Adipocyte (in vitro differentiated cells): ENCODE measurements around the gene C1orf105.

Source experiments
- DNase-seq: peaks from one replicate; pipeline ENCODE4 v3.0.0-alpha.2; 2015; ENCODE audit warnings: low read depth
- H3K27me3 ChIP-seq: replicated peaks from 2 replicates; pipeline ENCODE4 v1.7.0; 2013; ENCODE audit warnings: mild to moderate bottlenecking, low read length, moderate library complexity; ENCODE audit not compliant: control insufficient read depth, insufficient read depth
- H3K36me3 ChIP-seq: 2 replicates; pipeline ENCODE4 v1.7.0; 2013; ENCODE audit warnings: low read length, mild to moderate bottlenecking, moderate library complexity; ENCODE audit not compliant: control insufficient read depth, insufficient read depth, severe bottlenecking
- H3K4me1 ChIP-seq: 2 replicates; pipeline ENCODE4 v1.7.0; 2013; ENCODE audit warnings: mild to moderate bottlenecking, low read length, moderate library complexity; ENCODE audit not compliant: control insufficient read depth, insufficient read depth
- H3K4me3 ChIP-seq: 2 replicates; pipeline ENCODE4 v1.7.0; 2013; ENCODE audit warnings: mild to moderate bottlenecking, low read length, moderate library complexity
- H3K9ac ChIP-seq: 2 replicates; pipeline ENCODE4 v1.7.0; 2013; ENCODE audit warnings: mild to moderate bottlenecking, low read length, moderate library complexity
- H3K9me3 ChIP-seq: 2 replicates; pipeline ENCODE4 v1.7.0; 2013; ENCODE audit warnings: mild to moderate bottlenecking, low read length, moderate library complexity; ENCODE audit not compliant: control insufficient read depth

C1orf105 gene

GRCh38 chr1:172515436-172515835 is 95.0 kb downstream of the C1orf105 start:
- no peaks in the 10 kb centered on the region for H3K36me3 ChIP-seq
- no peaks in the 10 kb centered on the region for H3K4me1 ChIP-seq
- DNase-seq, result no peak
- H3K27me3 ChIP-seq, result no peaks in the 10 kb centered on the region
- H3K9ac ChIP-seq, result no peak overlapping the region
- no peaks in the 10 kb centered on the region for H3K9me3 ChIP-seq
- H3K4me3 ChIP-seq, result no peak overlapping the region

- Histone ChIP-seq H3K9me3 (no peaks in the 10 kb centered on the region), H3K4me1 (no peaks in the 10 kb centered on the region), H3K9ac (no peak overlapping the region), H3K27me3 (no peaks in the 10 kb centered on the region), H3K4me3 (no peak overlapping the region), H3K36me3 (no peaks in the 10 kb centered on the region)
- no peak for DNase-seq
Observed at GRCh38 chr1:172515927-172516326, 95.4 kb downstream of the C1orf105 start.

GRCh38 chr1:172517081-172517480 is 96.6 kb downstream of the C1orf105 start:
- Histone ChIP-seq H3K36me3 (no peaks in the 10 kb centered on the region), H3K9me3 (no peaks in the 10 kb centered on the region), H3K4me1 (no peaks in the 10 kb centered on the region), H3K27me3 (no peaks in the 10 kb centered on the region), H3K4me3 (no peak overlapping the region), H3K9ac (no peak overlapping the region)
- no peak for DNase-seq

GRCh38 chr1:172517545-172517944 is 97.1 kb downstream of the C1orf105 start:
- no peaks in the 10 kb centered on the region for H3K36me3 ChIP-seq
- no peak for DNase-seq
- no peak overlapping the region for H3K9ac ChIP-seq
- no peaks in the 10 kb centered on the region for H3K9me3 ChIP-seq
- no peaks in the 10 kb centered on the region for H3K4me1 ChIP-seq
- no peaks in the 10 kb centered on the region for H3K27me3 ChIP-seq
- H3K4me3 ChIP-seq, result no peak overlapping the region
